Medulla oblongata (tissue), 1 donor: ENCODE data around the gene SDK1.
A peak's percentile ranks its signal among the peaks of the same experiment; 100 is the strongest.

Experiments
- DNase-seq: peaks from one replicate; pipeline ENCODE4 v3.0.0-alpha.2; 2015; ENCODE audit errors: extremely low spot score

Gene SDK1

DNA sequence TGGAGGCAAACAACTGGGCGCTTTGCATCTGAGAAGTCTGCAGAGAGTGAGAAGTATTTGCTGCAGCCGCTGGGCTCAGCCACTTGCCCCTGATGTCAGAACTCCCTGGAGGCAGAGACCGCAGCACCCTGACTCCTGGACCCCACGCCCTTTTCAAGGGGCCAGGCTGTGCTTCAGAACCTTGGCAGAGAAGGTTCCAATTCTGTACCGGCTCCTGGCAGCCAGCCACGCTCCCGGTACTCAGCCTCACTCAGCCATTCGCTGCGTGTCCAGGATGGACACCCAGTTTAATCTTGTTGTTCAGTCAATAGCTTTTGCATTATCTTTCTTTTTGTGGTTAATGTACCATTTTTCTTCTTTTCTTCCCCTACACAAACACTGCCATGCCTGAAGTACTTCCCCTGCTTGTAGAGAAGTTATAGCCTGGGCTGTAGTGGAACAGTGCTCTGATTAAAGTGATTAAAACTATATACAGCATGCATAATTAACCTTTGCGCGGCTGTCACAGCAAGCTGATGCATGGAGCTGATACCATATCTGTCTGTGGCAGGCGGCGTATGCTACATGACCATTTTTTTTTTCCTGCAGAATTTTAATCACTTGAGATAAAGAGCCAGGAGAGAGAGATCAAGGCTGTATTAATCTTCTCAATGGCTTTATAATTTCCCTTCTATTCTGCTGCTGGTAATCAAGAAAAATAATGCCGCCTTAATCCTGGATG lies 578.5 kb downstream of the SDK1 start:
- no peak for DNase-seq

GRCh38 chr7:3880228-3880987 lies 579.4 kb downstream of the SDK1 start:
- no peak for DNase-seq

DNA sequence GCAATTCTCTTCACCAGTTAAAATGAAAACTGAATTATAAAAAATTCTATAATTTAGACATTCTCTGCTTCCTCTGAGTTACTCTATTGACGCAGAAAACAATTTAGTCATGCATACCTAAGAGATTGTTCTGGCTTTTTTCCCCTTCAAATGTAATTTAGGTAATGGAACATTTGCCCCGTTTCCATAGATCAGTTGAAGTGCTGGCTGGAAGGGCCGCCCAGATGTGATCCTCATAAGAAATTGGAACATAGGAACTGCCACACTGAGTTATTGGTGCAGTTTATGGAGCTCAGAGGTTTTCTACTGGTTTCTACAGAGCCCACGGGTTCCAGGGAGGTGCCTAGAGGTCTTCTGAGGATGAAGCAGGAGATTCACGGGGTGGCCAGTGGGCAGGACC lies 581.7 kb downstream of the SDK1 start:
- DNase-seq = no peak

- no peak for DNase-seq
These were observed 583.5 kb downstream of the SDK1 start for GRCh38 chr7:3884543-3884942.

DNA sequence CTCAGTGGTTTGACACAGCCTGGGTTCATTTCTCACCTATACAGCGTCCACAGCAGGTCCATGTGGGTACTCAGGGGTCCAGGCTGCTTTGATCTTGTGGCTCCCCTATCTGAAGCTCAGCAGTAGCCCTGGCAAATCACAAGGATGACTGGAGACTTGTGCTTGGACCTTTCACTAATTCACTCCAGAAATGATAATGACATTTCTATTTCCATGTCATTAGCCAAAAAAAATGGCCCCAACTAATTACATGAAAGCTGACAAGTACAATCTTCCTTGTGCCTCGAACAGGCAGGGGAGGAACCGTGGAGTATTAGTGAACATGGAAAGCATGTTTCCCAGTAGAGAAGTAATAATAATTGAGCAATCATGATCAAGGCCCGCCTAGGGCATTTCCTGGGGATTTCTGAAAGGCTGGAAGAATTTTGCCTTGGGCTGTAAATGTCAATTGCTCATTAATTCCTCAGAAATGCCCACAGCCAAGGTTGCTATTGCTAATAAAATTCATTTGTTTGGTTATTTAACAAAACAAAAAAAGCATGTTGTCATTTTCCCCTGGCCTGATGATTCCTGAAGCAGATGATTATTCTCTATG lies 586.1 kb downstream of the SDK1 start:
- no peak for DNase-seq

DNA sequence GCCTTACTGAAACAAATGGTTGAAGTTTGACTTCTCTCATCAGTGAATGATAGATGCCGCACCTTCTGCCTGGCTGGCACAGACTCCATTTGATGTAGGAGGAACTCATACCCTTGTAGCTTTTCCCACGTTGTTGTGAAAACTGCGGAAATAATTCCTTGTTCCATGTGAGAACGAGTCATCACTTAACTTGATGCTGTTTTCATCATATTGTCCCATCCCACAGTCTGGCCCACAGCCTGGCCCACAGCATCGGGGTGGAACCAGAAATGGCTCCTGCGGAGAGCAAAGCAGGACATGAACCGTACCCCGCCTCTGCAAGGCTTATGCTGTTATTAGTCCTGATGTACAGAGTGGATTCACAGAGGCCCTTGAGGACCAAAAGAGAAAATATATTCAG lies 587.0 kb downstream of the SDK1 start:
- DNase-seq = no peak

- DNase-seq = no peak
These were observed 591.1 kb downstream of the SDK1 start for GRCh38 chr7:3892157-3892556.

GRCh38 chr7:3892686-3893085 lies 591.6 kb downstream of the SDK1 start:
- no peak for DNase-seq

GRCh38 chr7:3893151-3893788 lies 592.2 kb downstream of the SDK1 start:
- no peak for DNase-seq

- no peak for DNase-seq
These were observed 592.7 kb downstream of the SDK1 start for GRCh38 chr7:3893789-3894153.

GRCh38 chr7:3895341-3896116 lies 594.5 kb downstream of the SDK1 start:
- no peak for DNase-seq

- no peak for DNase-seq
These were observed 595.2 kb downstream of the SDK1 start for GRCh38 chr7:3896169-3896765.

GRCh38 chr7:3897430-3898372 lies 596.6 kb downstream of the SDK1 start:
- peak; percentile 58 for DNase-seq

- no peak for DNase-seq
These were observed 598.5 kb downstream of the SDK1 start for GRCh38 chr7:3899559-3899991.

- no peak for DNase-seq
These were observed 607.1 kb downstream of the SDK1 start for GRCh38 chr7:3908153-3908552.

DNA sequence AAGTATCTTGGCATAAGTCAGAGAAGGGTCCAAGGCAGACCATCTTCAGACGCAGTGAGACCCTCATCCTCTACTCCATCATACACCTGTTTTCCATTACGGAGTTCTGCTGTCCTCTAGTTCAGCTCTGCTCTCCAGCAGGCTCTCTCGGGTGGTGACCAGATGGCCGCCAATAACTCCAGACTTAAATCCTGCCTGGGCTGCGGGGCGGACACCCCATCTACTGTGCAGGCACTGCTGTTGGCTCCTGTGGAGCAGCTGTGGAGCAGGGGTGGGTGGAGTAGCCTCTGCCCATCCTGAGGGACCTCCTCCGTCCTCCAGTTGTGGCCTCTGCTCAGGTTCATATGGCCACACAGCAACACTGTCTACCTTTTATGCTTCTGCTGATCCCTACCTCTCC lies 608.1 kb downstream of the SDK1 start:
- DNase-seq = no peak

DNA sequence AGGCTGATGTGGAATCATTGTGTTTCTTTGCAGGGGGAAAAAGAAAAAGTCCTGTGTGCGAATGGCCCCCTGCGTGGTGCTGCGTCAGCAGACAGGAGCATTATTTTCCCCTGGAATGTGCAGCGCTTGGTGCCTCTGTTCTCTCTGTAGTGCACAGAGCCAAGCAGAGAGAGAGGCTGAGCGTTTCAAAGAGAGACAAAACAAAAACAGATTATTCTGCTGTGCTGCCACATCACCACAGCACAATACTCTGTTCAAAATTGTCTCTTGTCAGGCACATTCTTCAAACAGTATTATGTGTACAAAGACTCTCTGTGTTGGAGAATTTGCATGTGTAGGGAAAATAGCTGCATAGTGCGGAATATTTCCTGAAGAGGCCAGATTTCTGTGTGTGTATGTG lies 609.0 kb downstream of the SDK1 start:
- peak; percentile 93 for DNase-seq

- DNase-seq = no peak
These were observed 610.6 kb downstream of the SDK1 start for GRCh38 chr7:3911685-3912084.

DNA sequence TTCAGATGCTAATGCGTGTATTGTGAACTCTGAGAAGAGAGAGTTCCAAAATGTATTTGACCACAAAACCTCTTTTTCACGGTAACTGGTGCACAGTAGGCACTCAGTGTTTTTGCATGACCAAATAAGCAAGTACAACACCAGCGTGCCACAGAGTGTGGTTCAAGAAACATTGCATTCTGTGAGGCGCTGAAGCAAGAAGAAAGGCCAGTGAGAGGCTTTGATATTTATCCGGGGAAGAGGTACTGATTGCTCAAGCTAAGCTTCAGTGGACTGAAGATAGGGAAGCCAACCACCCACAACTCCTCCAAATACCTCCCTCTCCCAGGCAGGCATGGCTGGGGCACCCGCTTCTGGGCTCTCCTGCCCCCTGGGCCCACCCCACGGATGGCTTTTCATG lies 611.2 kb downstream of the SDK1 start:
- no peak for DNase-seq
